Measurements from ENCODE around the gene ADAM22.

DNA sequence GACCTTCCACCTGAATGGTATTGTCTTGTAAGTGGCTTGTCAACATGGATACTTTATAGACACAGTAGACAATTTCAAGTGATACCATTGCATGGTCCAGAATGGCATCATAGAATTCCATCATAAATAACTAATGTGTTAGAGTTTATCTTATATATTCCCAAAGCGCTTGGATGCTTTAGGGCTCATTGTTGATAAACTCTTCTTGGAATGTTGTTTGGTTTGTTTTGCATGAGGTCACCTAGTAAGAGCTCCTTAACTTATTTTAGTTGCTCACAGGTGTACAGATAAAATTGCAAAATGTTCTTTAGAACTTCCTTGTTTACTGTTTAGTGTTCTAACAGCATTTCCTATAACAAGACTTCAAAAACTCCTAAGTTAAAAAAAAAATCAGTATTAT lies 249.0 kb downstream of the ADAM22 start:
- TF ChIP-seq, protein P1, sequence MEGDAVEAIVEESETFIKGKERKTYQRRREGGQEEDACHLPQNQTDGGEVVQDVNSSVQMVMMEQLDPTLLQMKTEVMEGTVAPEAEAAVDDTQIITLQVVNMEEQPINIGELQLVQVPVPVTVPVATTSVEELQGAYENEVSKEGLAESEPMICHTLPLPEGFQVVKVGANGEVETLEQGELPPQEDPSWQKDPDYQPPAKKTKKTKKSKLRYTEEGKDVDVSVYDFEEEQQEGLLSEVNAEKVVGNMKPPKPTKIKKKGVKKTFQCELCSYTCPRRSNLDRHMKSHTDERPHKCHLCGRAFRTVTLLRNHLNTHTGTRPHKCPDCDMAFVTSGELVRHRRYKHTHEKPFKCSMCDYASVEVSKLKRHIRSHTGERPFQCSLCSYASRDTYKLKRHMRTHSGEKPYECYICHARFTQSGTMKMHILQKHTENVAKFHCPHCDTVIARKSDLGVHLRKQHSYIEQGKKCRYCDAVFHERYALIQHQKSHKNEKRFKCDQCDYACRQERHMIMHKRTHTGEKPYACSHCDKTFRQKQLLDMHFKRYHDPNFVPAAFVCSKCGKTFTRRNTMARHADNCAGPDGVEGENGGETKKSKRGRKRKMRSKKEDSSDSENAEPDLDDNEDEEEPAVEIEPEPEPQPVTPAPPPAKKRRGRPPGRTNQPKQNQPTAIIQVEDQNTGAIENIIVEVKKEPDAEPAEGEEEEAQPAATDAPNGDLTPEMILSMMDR (IDR thresholded peaks at IDR 0.05) = no peak
- no peak for TF ChIP-seq POLR2A (IDR thresholded peaks at IDR 0.05)
